ENCODE measurements around the gene ACOT7. TPM values are rescaled to one million over a fixed set of nuclear protein-coding genes. Genes with fewer than 3 reads are reported as not detected.

ACOT7 gene
- total RNA-seq, 4 donors from 2014 or later: 5.6 to 55.0 (median 31.0) TPM

- peak; percentile 69 for DNase-seq
- Histone ChIP-seq H3K4me1 (peaks cover 16 to 49% (median 46%) of the 10 kb centered on the region in 4 donors), H3K4me3 (no peak overlapping the region), H3K27ac (peak overlapping the region; percentile 11 to 76 (median 50)), H3K27me3 (peaks cover 63% of the 10 kb centered on the region), H3K36me3 (no peaks in the 10 kb centered on the region), H3K9me3 (no peaks in the 10 kb centered on the region)
- TF ChIP-seq POLR2A (IDR thresholded peaks at IDR 0.05): no peak
- TF ChIP-seq CTCF (IDR thresholded peaks at IDR 0.05): no peak
- no peak for TF ChIP-seq EP300 (IDR thresholded peaks at IDR 0.05; ENCODE audit: low read depth)
- no peak for TF ChIP-seq POLR2AphosphoS5 (IDR thresholded peaks at IDR 0.05)
- WGBS, 2 donors (ENCODE audit: low coverage in 1 of 2): 54% methylated on average over 22 of the region's 26 CpGs; no CpG with 5 or more reads in 1 of the 2 donors
- intact Hi-C loops (cut with DNase I; ENCODE audit: low total_unique reads): no loop called here
- in situ Hi-C loops (cut with MboI; ENCODE audit: low pct_ligation_motif_present in 1 of 4, low pct_unique_long_range_greater_than_20kb in 1 of 4, low sequenced_read_pairs in 3 of 4): no loop called here
These were observed 34.1 kb upstream of the ACOT7 start for GRCh38 chr1:6427441-6428390.

GRCh38 chr1:6426972-6427350 lies 33.4 kb upstream of the ACOT7 start:
- Histone ChIP-seq H3K4me1 (peaks cover 16 to 49% (median 46%) of the 10 kb centered on the region in 4 donors), H3K27ac (peak overlapping the region in 2 of 4 donors; percentile 11 to 76), H3K27me3 (peaks cover 67% of the 10 kb centered on the region), H3K4me3 (no peak overlapping the region), H3K9me3 (no peaks in the 10 kb centered on the region), H3K36me3 (no peaks in the 10 kb centered on the region)
- intact Hi-C loops (cut with DNase I; ENCODE audit: low total_unique reads): no loop called here
- in situ Hi-C loops (cut with MboI; ENCODE audit: low pct_ligation_motif_present in 1 of 4, low pct_unique_long_range_greater_than_20kb in 1 of 4, low sequenced_read_pairs in 3 of 4): no loop called here
- TF ChIP-seq POLR2A (IDR thresholded peaks at IDR 0.05) (no peak), CTCF (IDR thresholded peaks at IDR 0.05) (no peak), EP300 (IDR thresholded peaks at IDR 0.05; ENCODE audit: low read depth) (no peak)
- DNase-seq: no peak
- WGBS, 2 donors (ENCODE audit: low coverage in 1 of 2): 70 to 77% methylated on average over 2 to 10 of the region's 10 CpGs

- DNase-seq: no peak
- in situ Hi-C loops (cut with MboI; ENCODE audit: low pct_ligation_motif_present in 1 of 4, low pct_unique_long_range_greater_than_20kb in 1 of 4, low sequenced_read_pairs in 3 of 4) (no loop called here), intact Hi-C loops (cut with DNase I; ENCODE audit: low total_unique reads) (no loop called here)
- TF ChIP-seq POLR2AphosphoS5 (IDR thresholded peaks at IDR 0.05): no peak
- TF ChIP-seq POLR2A (IDR thresholded peaks at IDR 0.05): no peak
- TF ChIP-seq EP300 (IDR thresholded peaks at IDR 0.05; ENCODE audit: low read depth): no peak
- TF ChIP-seq CTCF (IDR thresholded peaks at IDR 0.05): no peak
- WGBS, 2 donors (ENCODE audit: low coverage in 1 of 2): 73% methylated on average over 9 of the region's 9 CpGs; no CpG with 5 or more reads in 1 of the 2 donors
- peak overlapping the region in 1 of 4 donors; percentile 76 for H3K27ac ChIP-seq
- H3K4me1 ChIP-seq: peaks cover 16 to 49% (median 46%) of the 10 kb centered on the region in 4 donors
- H3K27me3 ChIP-seq: peaks cover 71% of the 10 kb centered on the region
- no peaks in the 10 kb centered on the region for H3K36me3 ChIP-seq
- H3K4me3 ChIP-seq: no peak overlapping the region
- no peaks in the 10 kb centered on the region for H3K9me3 ChIP-seq
These were observed 32.9 kb upstream of the ACOT7 start for GRCh38 chr1:6426277-6426971.

- in situ Hi-C loops (cut with MboI; ENCODE audit: low pct_ligation_motif_present in 1 of 4, low pct_unique_long_range_greater_than_20kb in 1 of 4, low sequenced_read_pairs in 3 of 4) (no loop called here), intact Hi-C loops (cut with DNase I; ENCODE audit: low total_unique reads) (no loop called here)
- TF ChIP-seq CTCF (IDR thresholded peaks at IDR 0.05): no peak
- no peak for TF ChIP-seq EP300 (IDR thresholded peaks at IDR 0.05; ENCODE audit: low read depth)
- no peak for TF ChIP-seq POLR2A (IDR thresholded peaks at IDR 0.05)
- TF ChIP-seq POLR2AphosphoS5 (IDR thresholded peaks at IDR 0.05): no peak
- Histone ChIP-seq H3K36me3 (no peaks in the 10 kb centered on the region), H3K9me3 (no peaks in the 10 kb centered on the region), H3K27me3 (peaks cover 79% of the 10 kb centered on the region), H3K4me3 (no peak overlapping the region), H3K27ac (no peak overlapping the region), H3K4me1 (peaks cover 17 to 54% (median 51%) of the 10 kb centered on the region in 4 donors)
- 74% methylated on average over 6 of the region's 6 CpGs; no CpG with 5 or more reads in 1 of the 2 donors for WGBS, 2 donors (ENCODE audit: low coverage in 1 of 2)
- DNase-seq: no peak
These were observed 32.1 kb upstream of the ACOT7 start for GRCh38 chr1:6425658-6426057.

All from transverse colon (tissue), 4 donors.